B cell (primary cell): ENCODE data around the gene MAPKAPK3. TPM values are rescaled to one million over a fixed set of nuclear protein-coding genes. Genes with fewer than 3 reads are reported as not detected.

Experiments used
- ATAC-seq: fragments of 200-7000 bp; cut with Tn5 transposase; one replicate; pipeline ENCODE4 v1.10.0; 2021; ENCODE audit warnings: low read depth, mild to moderate bottlenecking, moderate number of reproducible peaks, moderate library complexity
- CTCF ChIA-PET: fragments of 350-600 bp; sonication (Branson Sonifier 250); formaldehyde crosslinking; loops from one replicate; lab custom pipeline; 2021; ENCODE audit warnings: antibody characterized with exemption, inconsistent platforms; lab: Charles Lee
- POLR2A ChIA-PET: fragments of 350-600 bp; sonication (Branson Sonifier 250); formaldehyde crosslinking; loops from one replicate; lab custom pipeline; 2021; ENCODE audit warnings: antibody characterized with exemption; lab: Charles Lee
- DNase-seq: peaks from one replicate; pipeline ENCODE4 v3.0.0; 2013
- H2AFZ ChIP-seq: 2 replicates; pipeline ENCODE4 v1.6.1; 2012; ENCODE audit warnings: mild to moderate bottlenecking, low read depth, low read length; ENCODE audit not compliant: insufficient read depth, poor library complexity, severe bottlenecking
- H3K27ac ChIP-seq, 2 donors: 1 replicate in 1 of 2; 2 replicates in 1 of 2; pipeline ENCODE4 v1.5.1; 2012 to 2013; ENCODE audit warnings: low read length in 2 of 2, mild to moderate bottlenecking in 2 of 2, moderate library complexity in 1 of 2
- H3K27me3 ChIP-seq, 4 experiments: fragments of 200-600 bp in 1 of 4; sonication (generic) in 1 of 4; replicated peaks in 1 of 4; 1 replicate in 2 of 4; 2 replicates in 2 of 4; pipeline versions ENCODE4 v1.6.1 to v1.7.0; 2013 to 2016; ENCODE audit warnings: low read length in 3 of 4, mild to moderate bottlenecking in 2 of 4, mixed read lengths in 1 of 4, moderate library complexity in 1 of 4; ENCODE audit not compliant: insufficient read depth in 4 of 4, control insufficient read depth in 3 of 4; ENCODE audit errors: control extremely low read depth in 1 of 4
- H3K36me3 ChIP-seq, 2 experiments: replicated peaks in 1 of 2; 1 replicate in 1 of 2; 2 replicates in 1 of 2; pipeline versions ENCODE4 v1.6.1 to v1.7.1; 2013; ENCODE audit warnings: low read length in 1 of 2; ENCODE audit not compliant: insufficient read depth in 2 of 2, control insufficient read depth in 1 of 2; ENCODE audit errors: control extremely low read depth in 1 of 2, extremely low read depth in 1 of 2
- H3K4me1 ChIP-seq, 2 donors: fragments of 200-600 bp in 1 of 2; sonication (generic) in 1 of 2; 1 replicate in 1 of 2; 2 replicates in 1 of 2; pipeline versions ENCODE4 v1.5.1 to v1.6.1; 2013 to 2017; ENCODE audit warnings: low read length in 2 of 2; ENCODE audit not compliant: control insufficient read depth in 2 of 2, insufficient read depth in 2 of 2
- H3K4me2 ChIP-seq: replicated peaks from 2 replicates; pipeline ENCODE3; 2012; ENCODE audit warnings: mild to moderate bottlenecking, low read depth, low read length; ENCODE audit not compliant: poor library complexity, severe bottlenecking
- H3K4me3 ChIP-seq, 5 experiments: fragments of 200-600 bp in 1 of 5; sonication (generic) in 1 of 5; 1 replicate in 3 of 5; 2 replicates in 2 of 5; pipeline versions ENCODE4 v1.5.1 to v1.7.0; 2011 to 2016; ENCODE audit warnings: low read length in 4 of 5, mild to moderate bottlenecking in 4 of 5, low read depth in 2 of 5, control low read depth in 1 of 5, moderate library complexity in 1 of 5; ENCODE audit not compliant: insufficient read depth in 1 of 5; ENCODE audit errors: control extremely low read depth in 1 of 5, extremely low read depth in 1 of 5
- H3K79me2 ChIP-seq: fragments of 200-600 bp; sonication (generic); one replicate; pipeline ENCODE4 v1.6.0; 2016; ENCODE audit warnings: low read length; ENCODE audit not compliant: control insufficient read depth, insufficient read depth
- H3K9ac ChIP-seq: fragments of 200-600 bp; sonication (generic); 2 replicates; pipeline ENCODE4 v1.6.1; 2017; ENCODE audit warnings: mild to moderate bottlenecking, low read length, moderate library complexity
- H3K9me3 ChIP-seq, 3 donors: one replicate each; pipeline versions ENCODE4 v1.6.1 to v1.7.1; 2013; ENCODE audit warnings: low read length in 2 of 3; ENCODE audit not compliant: control insufficient read depth in 2 of 3, insufficient read depth in 1 of 3; ENCODE audit errors: control extremely low read depth in 1 of 3
- H4K20me1 ChIP-seq: 2 replicates; pipeline ENCODE4 v1.6.0; 2012; ENCODE audit warnings: mild to moderate bottlenecking, low read length; ENCODE audit not compliant: insufficient read depth, control insufficient read depth, poor library complexity, severe bottlenecking
- H3K27ac Mint-ChIP-seq: one replicate; pipeline ENCODE4 v1.8.0; 2021; ENCODE audit warnings: mixed read lengths
- H3K27me3 Mint-ChIP-seq: one replicate; pipeline ENCODE4 v1.8.0; 2021; ENCODE audit warnings: mixed read lengths
- H3K4me1 Mint-ChIP-seq: one replicate; pipeline ENCODE4 v1.8.0; 2021; ENCODE audit warnings: mixed read lengths
- H3K4me3 Mint-ChIP-seq: one replicate; pipeline ENCODE4 v1.8.0; 2021; ENCODE audit warnings: mixed read lengths
- H3K9me3 Mint-ChIP-seq: one replicate; pipeline ENCODE4 v1.8.0; 2022; ENCODE audit warnings: mixed read lengths; ENCODE audit not compliant: insufficient read depth
- EZH2 ChIP-seq: IDR thresholded peaks from 2 replicates; pipeline ENCODE4 v1.6.1; 2012; ENCODE audit warnings: borderline replicate concordance, low read depth, mild to moderate bottlenecking, moderate library complexity, low read length; ENCODE audit not compliant: insufficient read depth, poor library complexity, severe bottlenecking
- WGBS: methylation state at CpG from one replicate; pipeline ENCODE4 v1.1.5; 2013; ENCODE audit warnings: missing lambda C conversion rate; ENCODE audit not compliant: insufficient coverage; 5-methylcytosine and 5-hydroxymethylcytosine counted together
- intact Hi-C: fragments of 100-400 bp; cut with micrococcal nuclease; formaldehyde crosslinking; loops from one replicate; pipeline ENCODE4 v1.10.0; 2022
- polyA plus RNA-seq: library from polyadenylated mRNA; depleted of rRNA; stranded (reverse); fragments of >200 nt; gene quantifications from 2 replicates; pipeline ENCODE4 v1.2.3, GENCODE V29; 2012
- total RNA-seq, 2 donors: library from RNA; stranded (reverse); fragments of 120-200 nt in 1 of 2; gene quantifications; 1 replicate in 1 of 2; 2 replicates in 1 of 2; pipeline versions ENCODE4 v1.2.3 to v1.2.4, GENCODE V29; 2013 to 2022
- TF ChIP-seq, protein P1 (sequence below): fragments of 200-600 bp; IDR thresholded peaks from one replicate; pipeline ENCODE4 v1.8.0; 2022; ENCODE audit warnings: antibody characterized with exemption, mild to moderate bottlenecking

MAPKAPK3 gene
- total and polyA plus RNA-seq, 2 donors (not counting 1 experiment from before 2014, with no cell fraction given), result 17.8 to 18.8 TPM

DNA sequence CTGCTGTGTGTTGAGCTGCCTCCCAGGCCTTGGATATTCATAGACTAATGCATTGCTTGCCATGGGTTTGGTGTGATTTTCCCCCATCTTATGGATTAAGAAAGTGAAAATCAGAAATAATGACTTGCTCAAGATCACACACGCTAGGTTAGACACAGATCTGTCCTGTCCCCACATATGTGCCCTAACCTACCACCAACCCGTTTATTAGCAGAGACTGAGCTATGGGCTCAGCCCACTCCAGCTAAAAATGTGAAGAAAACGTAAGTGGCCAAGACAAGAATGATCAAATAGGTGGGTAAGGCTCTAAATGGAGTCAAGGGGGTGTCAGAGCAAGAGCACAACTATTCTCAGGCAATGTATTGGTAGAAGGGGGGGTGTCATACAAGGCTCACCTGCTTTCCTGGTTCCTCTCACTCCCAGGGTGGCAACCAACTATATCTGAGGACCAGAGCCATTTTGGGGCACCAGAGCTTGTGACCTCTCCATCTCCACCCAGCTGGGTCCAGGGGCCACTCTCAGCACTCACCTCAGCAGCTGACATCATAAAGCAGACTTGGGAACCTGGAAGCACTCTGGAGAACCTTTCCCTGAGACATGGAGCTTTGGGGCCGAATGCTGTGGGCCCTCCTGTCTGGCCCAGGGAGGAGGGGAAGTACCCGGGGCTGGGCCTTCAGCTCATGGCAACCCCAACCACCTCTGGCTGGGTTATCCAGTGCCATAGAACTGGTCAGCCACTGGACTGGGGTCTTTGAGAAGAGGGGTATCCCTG lies 46.3 kb upstream of the MAPKAPK3 start:
- CTCF ChIA-PET, result interaction anchor here (0.8 to 16.8 kb wide), 9 partner anchors 19 to 806 kb away, joined by 3 to 541 read pairs (median 6); partner anchors contain the start of genes CISH, CYB561D2, MAPKAPK3 and NPRL2
- POLR2A ChIA-PET, result interaction anchor here (2.1 to 4.0 kb wide), 4 partner anchors 42 to 815 kb away, joined by 10 to 38 read pairs (median 20); partner anchors contain the start of genes CISH, MANF and MAPKAPK3
- peaks cover 11% of the 10 kb centered on the region for H3K79me2 ChIP-seq
- H3K27me3 Mint-ChIP-seq, result no peaks in the 10 kb centered on the region
- peak overlapping the region; percentile 96 for H3K27ac Mint-ChIP-seq
- no peaks in the 10 kb centered on the region for H3K9me3 ChIP-seq
- intact Hi-C loops, result no loop called here
- peak overlapping the region in 1 of 2 donors; percentile 77 for H3K27ac ChIP-seq
- ATAC-seq (no peak), DNase-seq (no peak)
- H3K4me1 ChIP-seq, result peaks cover 16 to 39% of the 10 kb centered on the region in 2 donors
- H3K9ac ChIP-seq, result no peak overlapping the region
- WGBS, result 90% methylated on average over 3 of the region's 5 CpGs
- H3K36me3 ChIP-seq, result peaks cover 0 to 15% of the 10 kb centered on the region in 2 experiments
- H3K4me3 ChIP-seq, result no peak overlapping the region
- H3K4me3 Mint-ChIP-seq, result peak overlapping the region; percentile 98
- H2AFZ ChIP-seq, result no peak overlapping the region
- no peaks in the 10 kb centered on the region for H4K20me1 ChIP-seq
- H3K9me3 Mint-ChIP-seq, result no peaks in the 10 kb centered on the region
- H3K27me3 ChIP-seq, result no peaks in the 10 kb centered on the region
- H3K4me2 ChIP-seq, result no peak overlapping the region
- TF ChIP-seq, protein P1, sequence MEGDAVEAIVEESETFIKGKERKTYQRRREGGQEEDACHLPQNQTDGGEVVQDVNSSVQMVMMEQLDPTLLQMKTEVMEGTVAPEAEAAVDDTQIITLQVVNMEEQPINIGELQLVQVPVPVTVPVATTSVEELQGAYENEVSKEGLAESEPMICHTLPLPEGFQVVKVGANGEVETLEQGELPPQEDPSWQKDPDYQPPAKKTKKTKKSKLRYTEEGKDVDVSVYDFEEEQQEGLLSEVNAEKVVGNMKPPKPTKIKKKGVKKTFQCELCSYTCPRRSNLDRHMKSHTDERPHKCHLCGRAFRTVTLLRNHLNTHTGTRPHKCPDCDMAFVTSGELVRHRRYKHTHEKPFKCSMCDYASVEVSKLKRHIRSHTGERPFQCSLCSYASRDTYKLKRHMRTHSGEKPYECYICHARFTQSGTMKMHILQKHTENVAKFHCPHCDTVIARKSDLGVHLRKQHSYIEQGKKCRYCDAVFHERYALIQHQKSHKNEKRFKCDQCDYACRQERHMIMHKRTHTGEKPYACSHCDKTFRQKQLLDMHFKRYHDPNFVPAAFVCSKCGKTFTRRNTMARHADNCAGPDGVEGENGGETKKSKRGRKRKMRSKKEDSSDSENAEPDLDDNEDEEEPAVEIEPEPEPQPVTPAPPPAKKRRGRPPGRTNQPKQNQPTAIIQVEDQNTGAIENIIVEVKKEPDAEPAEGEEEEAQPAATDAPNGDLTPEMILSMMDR, result no peak
- TF ChIP-seq EZH2, result no peak
- H3K4me1 Mint-ChIP-seq, result peaks cover 35% of the 10 kb centered on the region

DNA sequence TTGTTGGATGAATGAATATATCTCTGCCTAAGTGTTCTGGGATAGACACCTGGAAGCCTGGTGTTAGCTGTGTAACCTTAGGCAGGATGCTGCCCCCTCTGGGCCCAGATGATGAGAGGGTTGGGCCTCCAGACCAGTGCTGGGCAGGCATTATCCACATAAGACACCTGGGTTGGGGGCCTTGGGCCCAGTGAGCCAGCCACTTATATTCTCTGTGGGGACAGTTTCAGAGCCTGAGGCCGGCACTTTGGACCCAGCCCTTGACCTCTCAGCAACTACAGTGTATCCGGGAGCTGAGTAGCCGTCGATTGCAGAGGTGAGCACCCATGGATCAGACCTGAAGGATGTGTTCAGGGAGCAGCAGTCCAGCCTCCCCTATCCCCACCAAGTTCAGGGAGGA lies 45.5 kb upstream of the MAPKAPK3 start:
- Histone ChIP-seq H3K4me2 (no peak overlapping the region), H4K20me1 (no peaks in the 10 kb centered on the region), H3K27me3 (no peaks in the 10 kb centered on the region), H3K36me3 (peaks cover 0 to 15% of the 10 kb centered on the region in 2 experiments), H3K4me1 (peaks cover 16 to 39% of the 10 kb centered on the region in 2 donors), H3K4me3 (no peak overlapping the region), H3K27ac (no peak overlapping the region), H2AFZ (no peak overlapping the region), H3K9me3 (no peaks in the 10 kb centered on the region), H3K9ac (no peak overlapping the region), H3K79me2 (peaks cover 11% of the 10 kb centered on the region)
- POLR2A ChIA-PET, result interaction anchor here (3.5 to 4.0 kb wide), 2 partner anchors 41 to 45 kb away, joined by 25 to 38 read pairs; partner anchors contain the start of genes CISH and MAPKAPK3
- H3K27ac Mint-ChIP-seq, result no peak overlapping the region
- H3K9me3 Mint-ChIP-seq, result no peaks in the 10 kb centered on the region
- intact Hi-C loops, result no loop called here
- peaks cover 32% of the 10 kb centered on the region for H3K4me1 Mint-ChIP-seq
- TF ChIP-seq, protein P1, result no peak
- TF ChIP-seq EZH2, result no peak
- CTCF ChIA-PET, result interaction anchor here (1.0 to 16.8 kb wide), 10 partner anchors 11 to 806 kb away, joined by 3 to 541 read pairs (median 4); partner anchors contain the start of genes CISH and MAPKAPK3
- H3K4me3 Mint-ChIP-seq, result no peak overlapping the region
- DNase-seq (no peak), ATAC-seq (no peak)
- no peaks in the 10 kb centered on the region for H3K27me3 Mint-ChIP-seq
- 100% methylated on average over 1 of the region's 4 CpGs for WGBS
